Ascending aorta (tissue), 2 donors: Measurements from ENCODE around the gene TRAP1. TPM values are rescaled to one million over a fixed set of nuclear protein-coding genes. Genes with fewer than 3 reads are reported as not detected.

Source experiments
- DNase-seq, 2 donors: peaks; one replicate each; pipeline ENCODE4 v3.0.0-alpha.2; 2019; ENCODE audit warnings: low spot score in 2 of 2
- H3K27ac ChIP-seq, 2 donors: fragments of 200-600 bp; sonication (generic); one replicate each; pipeline ENCODE4 v1.5.1; 2016 to 2017; ENCODE audit warnings: mild to moderate bottlenecking in 1 of 2
- H3K27me3 ChIP-seq: fragments of 200-600 bp; sonication (generic); one replicate; pipeline ENCODE4 v1.5.1; 2017
- H3K36me3 ChIP-seq, 2 donors: fragments of 200-600 bp; sonication (generic); one replicate each; pipeline ENCODE4 v1.5.1; 2016
- H3K4me1 ChIP-seq, 2 donors: fragments of 200-600 bp; sonication (generic); one replicate each; pipeline ENCODE4 v1.5.1; 2016 to 2017; ENCODE audit warnings: mild to moderate bottlenecking in 1 of 2
- H3K4me3 ChIP-seq, 2 donors: fragments of 200-600 bp; sonication (generic); one replicate each; pipeline ENCODE4 v1.5.1; 2016 to 2017; ENCODE audit warnings: mild to moderate bottlenecking in 1 of 2
- H3K9me3 ChIP-seq, 2 donors: fragments of 200-600 bp; sonication (generic); one replicate each; pipeline ENCODE4 v1.5.1; 2016
- intact Hi-C: fragments of 100-400 bp; cut with DNase I; formaldehyde crosslinking; loops from one replicate; pipeline ENCODE4 v1.15.1; 2023
- total RNA-seq: library from RNA; depleted of rRNA; stranded (reverse); fragments of >200 nt; gene quantifications from one replicate; pipeline ENCODE4 v1.1.0, GENCODE V29; 2016
- TF ChIP-seq, protein P1 (sequence below), 3 experiments: fragments of 200-600 bp in 2 of 3; fragments of 450-650 bp in 1 of 3; sonication (generic) in 2 of 3; IDR thresholded peaks; one replicate each; pipeline ENCODE4 v1.5.1; 2016 to 2019; ENCODE audit warnings: antibody characterized with exemption in 3 of 3, mild to moderate bottlenecking in 1 of 3, moderate library complexity in 1 of 3

TRAP1 gene
- total RNA-seq, 1 donor from 2014 or later = 169 TPM

GRCh38 chr16:3732171-3732570, 14.8 kb upstream of the TRAP1 start:
- intact Hi-C loops = no loop called here
- Histone ChIP-seq H3K36me3 (peaks cover 95 to 96% of the 10 kb centered on the region in 2 donors), H3K27me3 (no peaks in the 10 kb centered on the region), H3K27ac (no peak overlapping the region), H3K9me3 (no peaks in the 10 kb centered on the region), H3K4me3 (no peak overlapping the region), H3K4me1 (no peaks in the 10 kb centered on the region)
- no peak for DNase-seq
- TF ChIP-seq, protein P1, sequence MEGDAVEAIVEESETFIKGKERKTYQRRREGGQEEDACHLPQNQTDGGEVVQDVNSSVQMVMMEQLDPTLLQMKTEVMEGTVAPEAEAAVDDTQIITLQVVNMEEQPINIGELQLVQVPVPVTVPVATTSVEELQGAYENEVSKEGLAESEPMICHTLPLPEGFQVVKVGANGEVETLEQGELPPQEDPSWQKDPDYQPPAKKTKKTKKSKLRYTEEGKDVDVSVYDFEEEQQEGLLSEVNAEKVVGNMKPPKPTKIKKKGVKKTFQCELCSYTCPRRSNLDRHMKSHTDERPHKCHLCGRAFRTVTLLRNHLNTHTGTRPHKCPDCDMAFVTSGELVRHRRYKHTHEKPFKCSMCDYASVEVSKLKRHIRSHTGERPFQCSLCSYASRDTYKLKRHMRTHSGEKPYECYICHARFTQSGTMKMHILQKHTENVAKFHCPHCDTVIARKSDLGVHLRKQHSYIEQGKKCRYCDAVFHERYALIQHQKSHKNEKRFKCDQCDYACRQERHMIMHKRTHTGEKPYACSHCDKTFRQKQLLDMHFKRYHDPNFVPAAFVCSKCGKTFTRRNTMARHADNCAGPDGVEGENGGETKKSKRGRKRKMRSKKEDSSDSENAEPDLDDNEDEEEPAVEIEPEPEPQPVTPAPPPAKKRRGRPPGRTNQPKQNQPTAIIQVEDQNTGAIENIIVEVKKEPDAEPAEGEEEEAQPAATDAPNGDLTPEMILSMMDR (IDR thresholded peaks at IDR 0.05) = no peak

- peaks cover 89 to 91% of the 10 kb centered on the region in 2 donors for H3K36me3 ChIP-seq
- H3K9me3 ChIP-seq = no peaks in the 10 kb centered on the region
- TF ChIP-seq, protein P1 (IDR thresholded peaks at IDR 0.05) = no peak
These were observed 14.0 kb upstream of the TRAP1 start for GRCh38 chr16:3731126-3731935.

GRCh38 chr16:3730161-3731125, 13.1 kb upstream of the TRAP1 start:
- Histone ChIP-seq H3K4me3 (no peak overlapping the region), H3K27ac (no peak overlapping the region), H3K36me3 (peaks cover 82% of the 10 kb centered on the region in 2 donors), H3K27me3 (no peaks in the 10 kb centered on the region), H3K4me1 (no peaks in the 10 kb centered on the region), H3K9me3 (no peaks in the 10 kb centered on the region)
- TF ChIP-seq, protein P1 (IDR thresholded peaks at IDR 0.05) = no peak
- DNase-seq = no peak
- intact Hi-C loops = no loop called here

More at GRCh38 chr16:3731126-3731935, 14.0 kb upstream of the TRAP1 start:
- H3K27ac ChIP-seq = no peak overlapping the region
- DNase-seq = no peak
- intact Hi-C loops = no loop called here
- no peaks in the 10 kb centered on the region for H3K27me3 ChIP-seq
- H3K4me1 ChIP-seq = no peaks in the 10 kb centered on the region
- no peak overlapping the region for H3K4me3 ChIP-seq

GRCh38 chr16:3729161-3730112, 12.1 kb upstream of the TRAP1 start:
- H3K27ac ChIP-seq = no peak overlapping the region
- H3K9me3 ChIP-seq = no peaks in the 10 kb centered on the region
- TF ChIP-seq, protein P1 (IDR thresholded peaks at IDR 0.05) = no peak
- intact Hi-C loops = no loop called here
- peaks cover 72% of the 10 kb centered on the region in 2 donors for H3K36me3 ChIP-seq
- no peaks in the 10 kb centered on the region for H3K4me1 ChIP-seq
- no peak overlapping the region for H3K4me3 ChIP-seq
- no peak for DNase-seq
- H3K27me3 ChIP-seq = no peaks in the 10 kb centered on the region
